AG09309 (cell line): ENCODE data around the gene ZCCHC8.

Experiments used
- DNase-seq: peaks from one replicate; pipeline ENCODE4 v3.0.0-alpha.2; 2010; ENCODE audit warnings: low read depth
- H3K4me3 ChIP-seq: 2 replicates; pipeline ENCODE4 v1.5.1; 2011; ENCODE audit warnings: mild to moderate bottlenecking, low read depth, low read length, moderate library complexity; ENCODE audit not compliant: control insufficient read depth
- CTCF ChIP-seq: IDR thresholded peaks from 2 replicates; pipeline ENCODE4 v1.5.1; 2011; ENCODE audit warnings: mild to moderate bottlenecking, low read depth, low read length, inconsistent platforms; ENCODE audit not compliant: insufficient read depth, control insufficient read depth; ENCODE audit errors: missing control alignments

ZCCHC8 gene

DNA sequence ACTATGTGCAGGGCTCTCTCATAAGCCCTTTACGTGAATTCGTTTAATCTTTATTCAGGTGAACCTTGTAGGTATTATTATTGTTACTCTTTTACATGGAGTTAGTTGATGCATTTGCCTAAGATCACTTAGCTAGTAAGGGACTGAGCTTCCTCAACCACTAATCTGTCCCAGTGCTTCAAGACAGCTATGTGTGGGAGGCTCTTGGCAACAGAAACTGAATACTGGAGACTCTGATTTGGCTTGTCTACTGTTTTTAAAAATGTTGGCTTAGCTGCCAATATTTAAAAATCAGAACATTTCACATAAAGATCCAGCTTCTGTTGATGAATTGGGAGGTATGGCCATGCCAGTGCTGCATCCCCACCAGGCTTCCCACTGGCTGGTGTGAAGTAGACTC lies 33.1 kb upstream of the ZCCHC8 start:
- no peak for DNase-seq
- no peak overlapping the region for H3K4me3 ChIP-seq
- no peak for TF ChIP-seq CTCF

- H3K4me3 ChIP-seq, result no peak overlapping the region
- no peak for TF ChIP-seq CTCF
- DNase-seq, result no peak
Observed at GRCh38 chr12:122528992-122529391, 28.3 kb upstream of the ZCCHC8 start.

DNA sequence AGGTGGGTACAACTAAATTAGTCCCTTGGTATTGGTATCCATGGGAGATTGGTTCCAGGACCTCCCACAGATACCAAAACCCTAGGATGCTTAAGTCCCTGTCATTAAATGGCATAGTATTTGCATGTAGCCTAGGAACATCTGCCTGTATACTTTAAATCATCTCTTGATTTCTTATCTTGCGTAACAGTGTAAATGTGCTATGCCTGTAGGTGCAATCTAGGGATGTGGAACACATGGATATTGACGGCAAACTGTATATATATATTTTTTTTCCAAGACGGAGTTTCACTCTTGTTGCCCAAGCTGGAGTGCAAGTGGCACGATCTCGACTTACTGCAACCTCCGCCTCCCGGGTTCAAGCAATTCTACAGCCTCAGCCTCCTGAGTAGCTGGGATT lies 27.9 kb upstream of the ZCCHC8 start:
- DNase-seq, result no peak
- H3K4me3 ChIP-seq, result no peak overlapping the region
- no peak for TF ChIP-seq CTCF

DNA sequence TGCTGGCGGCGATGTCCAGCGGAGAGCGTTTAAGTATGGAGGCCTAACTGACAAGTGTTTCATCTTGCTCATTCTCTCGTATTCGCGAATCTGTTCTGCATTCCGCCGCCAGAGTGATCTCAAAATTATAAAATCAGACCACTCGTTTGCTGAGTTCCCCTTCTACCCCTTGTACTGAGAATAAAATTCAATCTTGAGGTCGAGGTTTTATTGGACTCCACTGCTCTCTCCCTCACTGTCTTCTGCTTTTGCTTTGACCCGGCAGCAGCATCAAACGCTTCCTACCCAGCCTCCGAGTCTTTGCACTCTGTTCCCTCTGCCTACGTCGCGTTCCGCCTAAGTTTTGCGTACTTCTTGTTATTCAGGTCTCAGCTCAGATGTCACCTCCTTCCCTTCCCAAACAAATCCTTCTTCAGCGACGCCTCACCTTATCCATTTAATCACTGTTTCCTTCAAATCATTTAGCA lies 26.8 kb upstream of the ZCCHC8 start:
- no peak for DNase-seq
- no peak for TF ChIP-seq CTCF
- peak overlapping the region; percentile 60 for H3K4me3 ChIP-seq

GRCh38 chr12:122526683-122527477 lies 26.1 kb upstream of the ZCCHC8 start, which contains the start of the genes KNTC1 and RSRC2:
Gene KNTC1 (plus strand): TSS chr12:122527249. CDS start chr12:122530064, 2,815 bp downstream.
Gene RSRC2 (minus strand): TSS chr12:122526936. CDS start chr12:122526853, 83 bp downstream.
- peak; percentile 98 for DNase-seq
- TF ChIP-seq CTCF, result no peak
- peak within 1 kb of the TSS; percentile 79 for H3K4me3 ChIP-seq

- DNase-seq, result no peak
- H3K4me3 ChIP-seq, result peak overlapping the region; percentile 45
Observed at GRCh38 chr12:122523846-122524718, 23.4 kb upstream of the ZCCHC8 start.

More at GRCh38 chr12:122523846-122524718, 23.4 kb upstream of the ZCCHC8 start:
- no peak for TF ChIP-seq CTCF
